NCI-H1930 (cell line): ENCODE measurements around the gene TERT.

Experiments used
- DNase-seq, 2 experiments: peaks; one replicate each; lab custom pipeline; 2025; lab: John Stamatoyannopoulos, UW

The TERT gene

DNA sequence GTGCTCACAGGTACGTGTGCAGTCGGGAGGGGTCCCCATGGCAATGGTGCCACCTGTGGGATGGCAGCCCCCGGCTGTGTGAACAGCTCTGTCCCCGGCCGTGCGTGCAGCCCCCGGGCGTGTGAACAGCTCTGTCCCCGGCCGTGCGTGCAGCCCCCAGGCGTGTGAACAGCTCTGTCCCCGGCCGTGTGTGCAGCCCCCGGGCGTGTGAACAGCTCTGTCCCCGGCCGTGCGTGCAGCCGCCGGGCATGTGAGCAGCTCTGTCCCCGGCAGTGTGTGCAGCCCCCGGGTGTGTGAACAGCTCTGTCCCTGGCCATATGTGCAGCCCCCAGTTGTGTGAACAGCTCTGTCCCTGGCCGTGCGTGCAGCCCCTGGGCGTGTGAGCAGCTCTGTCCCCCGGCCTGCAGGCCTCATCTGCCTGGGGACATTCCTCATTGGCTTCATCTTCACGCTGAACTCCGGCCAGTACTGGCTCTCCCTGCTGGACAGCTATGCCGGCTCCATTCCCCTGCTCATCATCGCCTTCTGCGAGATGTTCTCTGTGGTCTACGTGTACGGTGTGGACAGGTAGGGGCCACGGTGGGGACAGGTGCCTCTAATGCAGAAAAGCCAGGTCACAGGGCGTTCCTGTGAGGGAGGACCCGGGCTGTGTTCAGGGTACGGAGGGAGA is 75.6 kb downstream of the TERT start:
- no peak for DNase-seq

DNA sequence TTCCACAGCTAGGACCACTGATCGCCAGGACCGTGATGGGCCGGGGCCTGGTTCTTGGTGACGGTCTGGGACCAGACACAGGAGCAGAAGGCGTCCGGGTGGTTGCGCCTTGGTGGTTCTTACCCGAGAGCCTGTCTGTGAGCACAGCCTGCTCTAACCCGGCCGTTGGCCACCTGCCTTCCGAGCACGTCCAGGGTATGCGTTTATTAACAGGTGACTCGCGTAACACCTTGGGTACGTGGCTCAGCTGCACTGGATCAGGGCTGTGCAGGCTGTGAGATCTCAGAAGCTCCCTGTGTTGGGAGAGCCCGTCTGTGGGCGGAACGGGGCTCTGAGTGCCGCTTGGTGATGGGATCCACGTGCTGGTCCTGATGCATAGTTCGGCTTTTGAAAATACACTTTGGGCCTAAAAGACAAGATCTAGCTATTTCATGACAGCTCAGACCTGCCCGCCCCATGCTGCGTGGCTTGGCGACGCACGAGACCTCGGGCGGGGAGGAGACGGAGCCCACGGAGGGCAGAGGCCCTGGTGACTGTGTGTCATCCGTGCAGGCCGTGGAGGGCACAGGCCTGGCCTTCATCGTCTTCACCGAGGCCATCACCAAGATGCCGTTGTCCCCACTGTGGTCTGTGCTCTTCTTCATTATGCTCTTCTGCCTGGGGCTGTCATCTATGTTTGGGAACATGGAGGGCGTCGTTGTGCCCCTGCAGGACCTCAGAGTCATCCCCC is 76.4 kb downstream of the TERT start:
- no peak for DNase-seq

DNA sequence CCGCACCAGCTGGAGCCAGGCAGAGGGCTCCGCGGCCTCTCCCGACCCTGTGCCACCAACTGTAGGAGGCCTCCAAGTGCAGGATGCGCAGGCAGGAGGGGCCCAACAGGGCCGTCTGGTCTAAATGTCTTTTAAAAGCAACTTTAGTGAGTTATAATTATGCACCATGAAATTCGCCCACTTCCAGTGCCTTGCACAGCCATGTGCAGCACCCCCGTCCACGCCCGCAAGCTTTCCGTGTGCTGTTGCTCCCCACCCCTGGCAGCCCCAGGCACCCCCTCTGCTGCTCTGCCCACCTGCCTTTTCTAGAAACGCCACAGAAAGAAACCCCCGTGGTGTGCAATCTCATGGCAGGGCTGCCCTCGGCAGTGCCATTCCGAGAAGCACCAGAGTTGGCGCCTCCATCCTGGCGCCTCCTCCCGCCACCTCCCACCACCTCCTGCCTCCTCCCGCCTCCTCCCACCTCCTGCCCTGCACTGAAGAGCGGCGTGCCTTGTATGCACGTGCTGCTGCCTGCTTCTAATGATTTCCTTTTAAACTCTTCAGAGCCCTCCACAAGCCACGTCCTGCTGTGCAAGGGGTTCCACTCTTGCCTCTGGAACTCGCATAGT is 77.2 kb downstream of the TERT start:
- DNase-seq: no peak

DNA sequence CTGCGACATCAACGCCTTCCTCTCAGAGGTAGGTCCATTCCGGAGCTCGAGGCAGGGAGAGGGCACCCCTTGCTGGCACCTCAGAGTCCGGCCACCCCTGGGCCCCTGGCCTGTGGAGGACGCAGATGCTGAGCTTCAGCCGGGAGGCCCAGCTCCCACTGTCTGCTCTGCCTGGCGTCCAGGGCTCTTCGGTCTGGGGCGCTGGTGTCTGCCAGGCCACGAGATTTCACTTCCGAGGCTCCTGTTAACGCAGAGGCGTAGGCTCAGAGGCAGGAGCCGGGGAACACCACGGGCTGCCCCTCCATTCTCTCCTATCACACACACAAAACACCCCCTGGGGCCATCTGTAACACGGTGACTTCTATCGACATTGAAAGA is 78.0 kb downstream of the TERT start:
- no peak for DNase-seq

DNA sequence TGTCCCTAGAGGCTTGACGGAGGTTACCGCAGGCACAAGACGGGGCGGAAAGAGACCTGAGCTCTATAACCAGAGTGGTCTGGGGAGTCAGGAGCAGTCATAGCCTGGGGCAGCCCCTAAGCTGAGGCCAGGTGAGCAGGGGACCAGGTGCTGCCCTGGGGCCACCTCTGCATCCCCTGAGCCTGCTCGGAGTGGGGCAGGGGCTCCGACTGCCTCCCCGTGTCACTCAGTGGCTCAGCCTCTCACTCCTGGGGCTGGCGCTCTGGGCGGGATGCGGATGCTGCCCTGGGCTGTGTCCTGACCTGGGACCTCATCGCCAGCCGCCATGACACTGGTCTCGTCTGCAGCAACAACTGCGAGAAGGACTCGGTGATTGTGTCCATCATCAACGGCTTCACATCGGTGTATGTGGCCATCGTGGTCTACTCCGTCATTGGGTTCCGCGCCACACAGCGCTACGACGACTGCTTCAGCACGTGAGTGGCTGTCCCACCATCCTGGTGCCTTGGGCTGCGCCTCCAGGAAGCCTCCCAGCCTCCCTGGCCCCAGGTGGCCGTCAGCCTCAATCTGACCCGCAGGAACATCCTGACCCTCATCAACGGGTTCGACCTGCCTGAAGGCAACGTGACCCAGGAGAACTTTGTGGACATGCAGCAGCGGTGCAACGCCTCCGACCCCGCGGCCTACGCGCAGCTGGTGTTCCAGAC is 78.5 kb downstream of the TERT start:
- DNase-seq: no peak

DNA sequence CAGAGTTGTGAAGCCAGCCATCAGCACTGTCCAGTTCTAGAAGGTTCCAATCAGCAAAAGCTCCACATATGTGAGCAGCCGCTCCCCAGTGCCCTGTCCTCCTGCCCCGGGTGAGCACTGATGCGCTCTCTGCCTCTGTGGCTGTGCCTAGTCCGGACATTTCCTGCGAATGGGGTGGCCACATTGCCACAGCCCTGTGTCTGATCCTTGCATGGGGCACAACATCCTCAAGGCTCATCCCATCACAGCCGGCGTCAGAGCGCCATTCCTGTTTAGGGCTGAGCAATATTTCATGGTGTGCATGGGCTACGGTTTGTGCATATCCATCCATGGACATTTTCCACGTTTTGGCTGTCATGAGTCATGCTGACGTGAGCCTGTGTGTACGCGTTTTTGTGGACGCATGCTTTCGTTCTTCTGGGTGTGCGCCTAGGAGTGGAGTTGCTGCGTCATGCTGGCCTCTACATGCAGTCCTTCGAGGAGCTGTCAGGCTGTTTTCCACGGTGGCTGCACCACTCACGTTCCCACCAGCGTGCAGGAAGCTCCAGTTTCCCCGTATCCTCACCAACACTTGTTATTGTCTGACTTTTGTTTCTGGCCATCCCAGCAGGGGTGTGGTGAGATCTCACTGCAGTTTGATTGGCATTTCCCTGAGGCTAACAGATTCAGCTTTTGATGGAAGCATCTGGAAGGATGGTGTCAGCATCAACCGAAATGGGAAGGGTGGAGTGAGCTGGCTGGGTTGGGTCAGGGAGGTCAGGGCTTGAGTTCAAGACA is 79.4 kb downstream of the TERT start:
- no peak for DNase-seq

DNA sequence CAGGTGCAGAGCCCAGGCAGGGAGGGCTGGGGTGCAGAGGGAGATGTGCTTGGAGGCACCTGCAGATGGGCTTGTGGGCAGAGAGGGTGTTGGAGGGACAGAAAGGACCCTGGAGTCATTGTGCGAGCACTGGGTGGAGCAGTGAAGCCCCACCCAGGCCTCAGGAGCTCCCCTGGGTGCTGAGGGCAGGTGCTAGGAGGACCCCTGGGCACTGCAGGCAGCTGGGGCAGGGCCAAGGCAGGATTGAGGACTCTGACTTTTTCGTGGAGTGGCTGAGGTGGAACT is 80.0 kb downstream of the TERT start:
- DNase-seq: no peak

DNA sequence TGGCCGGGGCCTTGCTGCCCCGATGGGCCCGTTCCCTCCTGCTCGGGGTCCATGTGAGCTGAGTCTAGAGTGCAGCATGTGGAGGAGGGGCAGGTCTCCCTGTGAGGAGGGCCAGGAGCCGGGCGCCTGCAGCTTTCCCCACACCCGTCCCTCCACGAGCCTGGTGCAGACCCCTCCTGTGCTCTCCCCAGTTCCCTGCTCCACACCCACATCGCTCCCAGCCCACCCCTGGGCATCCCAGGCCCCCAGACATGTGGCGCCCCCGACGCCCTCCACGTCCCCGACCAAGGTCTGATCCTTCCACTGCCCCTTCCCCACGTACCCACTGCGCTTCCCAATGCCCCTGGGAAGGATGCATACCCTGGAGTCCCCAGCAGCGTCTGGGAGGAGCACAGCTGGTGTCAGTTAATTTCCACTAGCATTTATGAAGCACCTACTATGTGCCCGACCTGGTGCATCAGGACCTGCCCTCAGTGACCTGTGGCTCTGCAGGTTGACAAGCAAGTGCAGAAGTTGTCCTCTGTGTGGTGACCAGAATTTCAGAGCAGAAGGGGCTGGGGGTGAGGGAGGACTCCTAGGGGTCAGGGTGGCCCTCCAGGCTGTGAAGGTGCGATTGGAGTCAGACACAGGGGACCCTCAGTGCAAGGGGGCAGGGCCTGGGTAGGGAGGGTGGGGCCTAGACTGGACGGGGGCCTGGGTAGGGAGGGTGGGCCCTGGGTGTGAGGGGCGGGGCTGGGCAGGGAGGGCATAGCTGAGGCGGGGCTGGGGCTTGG is 80.5 kb downstream of the TERT start:
- no peak for DNase-seq

DNA sequence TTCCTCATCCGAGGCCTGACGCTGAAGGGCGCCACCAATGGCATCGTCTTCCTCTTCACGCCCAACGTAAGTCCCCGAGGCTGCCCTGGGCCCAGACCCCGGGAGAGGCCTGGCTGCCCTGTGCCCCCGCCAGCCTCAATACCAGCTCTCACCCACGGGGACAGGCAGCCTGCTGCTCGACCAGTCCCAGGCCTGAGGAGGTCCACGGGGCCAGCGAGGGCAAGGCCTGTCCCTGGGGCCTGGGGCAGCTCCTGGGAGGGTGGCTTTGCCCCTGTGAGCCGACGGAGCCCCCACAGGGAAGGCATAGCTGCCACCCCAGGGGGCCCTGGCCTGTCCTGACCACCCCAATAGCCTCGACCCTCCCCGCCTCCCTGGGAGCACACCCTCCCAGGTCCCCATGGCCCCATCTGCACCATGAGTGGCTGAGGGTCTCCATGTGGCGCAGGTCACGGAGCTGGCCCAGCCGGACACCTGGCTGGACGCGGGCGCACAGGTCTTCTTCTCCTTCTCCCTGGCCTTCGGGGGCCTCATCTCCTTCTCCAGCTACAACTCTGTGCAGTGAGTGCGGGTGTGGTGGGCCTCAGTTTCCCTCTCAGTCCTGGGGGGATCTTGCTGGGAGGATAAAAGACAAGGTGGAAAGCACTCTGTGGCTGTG is 81.2 kb downstream of the TERT start:
- DNase-seq: no peak

DNA sequence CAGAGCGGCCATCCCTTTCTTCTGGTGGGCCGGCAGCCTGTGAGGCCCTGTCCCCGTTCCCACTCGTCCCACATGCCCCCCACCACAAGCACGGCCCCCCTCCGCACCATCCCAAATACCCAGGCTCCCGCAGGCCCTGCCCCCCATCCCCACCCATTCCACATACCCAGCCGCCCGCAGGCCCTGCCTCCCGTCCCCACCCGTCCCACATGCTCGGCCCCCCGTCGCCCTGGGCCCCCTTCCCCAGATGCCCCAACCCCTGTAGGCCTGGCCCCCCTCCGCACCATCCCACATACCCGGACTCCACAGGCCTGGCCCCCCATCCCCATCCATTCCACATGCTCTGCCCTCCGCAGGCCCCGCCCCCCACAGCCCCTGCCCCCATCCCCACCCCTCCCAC is 82.0 kb downstream of the TERT start:
- no peak for DNase-seq

DNA sequence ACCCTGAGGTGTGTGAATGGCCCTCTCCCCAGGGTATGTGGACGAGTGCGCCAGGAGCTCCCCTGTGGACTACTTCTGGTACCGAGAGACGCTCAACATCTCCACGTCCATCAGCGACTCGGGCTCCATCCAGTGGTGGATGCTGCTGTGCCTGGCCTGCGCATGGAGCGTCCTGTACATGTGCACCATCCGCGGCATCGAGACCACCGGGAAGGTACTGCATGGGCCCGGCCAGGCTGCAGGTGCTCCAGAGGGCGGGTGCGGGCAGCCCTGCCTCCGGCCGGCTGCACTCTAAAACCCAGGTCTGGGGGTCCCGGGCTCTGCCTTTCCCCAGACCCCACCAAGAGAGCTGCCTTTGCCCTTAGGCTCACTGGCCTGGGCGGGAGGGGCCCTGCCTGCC is 82.6 kb downstream of the TERT start:
- no peak for DNase-seq

DNA sequence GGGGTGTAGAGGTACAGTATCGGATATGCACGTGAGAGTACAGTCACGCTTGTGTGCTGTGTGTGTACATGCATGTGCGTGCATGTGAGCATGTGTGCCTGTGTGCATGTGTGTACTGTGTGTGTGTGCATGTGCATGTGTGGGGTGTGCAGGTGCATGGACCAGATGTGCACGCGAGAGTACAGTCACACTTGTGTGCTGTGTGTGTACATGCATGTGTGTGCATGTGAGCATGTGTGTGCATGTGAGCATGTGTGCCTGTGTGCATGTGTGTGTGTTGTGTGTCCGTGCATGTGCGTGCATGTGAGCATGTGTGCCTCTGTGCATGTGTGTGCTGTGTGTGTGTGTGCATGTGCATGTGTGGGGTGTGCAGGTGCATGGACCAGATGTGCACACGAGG is 83.2 kb downstream of the TERT start:
- DNase-seq: no peak

DNA sequence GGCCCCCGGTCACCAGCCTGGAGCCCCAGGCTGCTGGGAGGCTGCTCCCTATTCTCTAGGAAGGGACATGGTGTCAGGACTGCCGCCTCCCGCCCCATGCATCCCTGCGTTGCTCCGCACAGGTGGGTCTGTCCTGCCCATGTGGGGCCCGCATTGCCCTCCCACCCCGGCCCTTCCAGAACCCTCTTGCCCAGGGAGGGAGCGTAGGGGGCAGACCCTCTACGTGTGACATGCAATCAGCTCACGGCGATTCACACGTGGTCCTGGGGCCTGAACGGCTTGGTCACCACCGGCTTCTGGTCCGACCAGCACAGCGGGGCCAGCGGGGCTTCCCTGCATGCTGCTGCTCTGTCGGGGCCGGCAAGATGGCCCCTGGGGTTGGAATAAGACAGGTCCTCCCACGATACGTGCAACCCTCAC is 84.0 kb downstream of the TERT start:
- DNase-seq: no peak

DNA sequence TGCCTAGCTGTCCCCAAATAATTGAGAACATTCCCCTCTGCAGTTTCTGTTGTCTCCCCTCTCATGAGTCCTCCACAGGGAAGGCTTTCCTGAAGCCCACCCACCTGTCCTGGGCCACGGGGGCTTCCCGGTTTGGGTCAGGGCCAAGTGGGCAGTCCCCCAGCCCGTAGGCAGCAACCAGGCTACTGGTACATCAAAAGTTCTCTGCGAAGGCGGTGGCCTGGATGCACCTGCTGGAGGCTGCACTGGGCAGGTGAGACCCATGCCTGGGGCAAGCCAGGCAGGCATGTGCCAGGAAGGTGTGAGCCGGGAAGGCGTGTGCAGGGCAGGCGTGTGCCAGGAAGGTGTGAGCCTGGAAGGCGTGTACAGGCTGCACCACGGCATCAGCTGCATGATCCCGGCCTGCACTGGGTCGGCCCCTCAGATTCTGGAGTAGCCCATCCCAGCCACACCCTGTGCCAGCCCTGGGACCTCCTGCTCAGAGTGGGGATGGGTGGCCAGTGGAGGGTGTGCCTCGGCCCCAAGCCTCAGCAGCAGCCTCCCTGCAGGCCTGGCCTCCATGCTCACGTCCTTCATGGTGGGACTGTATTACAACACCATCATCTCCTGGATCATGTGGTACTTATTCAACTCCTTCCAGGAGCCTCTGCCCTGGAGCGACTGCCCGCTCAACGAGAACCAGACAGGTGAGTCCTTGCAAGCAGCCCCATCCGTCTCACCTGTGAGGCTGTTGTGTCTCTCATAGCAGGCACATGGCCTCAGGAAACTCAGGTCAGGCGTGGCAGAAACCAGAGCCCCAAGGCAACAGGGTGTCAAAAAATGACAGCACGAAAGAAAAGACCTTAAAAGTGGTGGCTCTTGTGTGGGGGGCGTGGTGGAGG is 84.7 kb downstream of the TERT start:
- DNase-seq: no peak

DNA sequence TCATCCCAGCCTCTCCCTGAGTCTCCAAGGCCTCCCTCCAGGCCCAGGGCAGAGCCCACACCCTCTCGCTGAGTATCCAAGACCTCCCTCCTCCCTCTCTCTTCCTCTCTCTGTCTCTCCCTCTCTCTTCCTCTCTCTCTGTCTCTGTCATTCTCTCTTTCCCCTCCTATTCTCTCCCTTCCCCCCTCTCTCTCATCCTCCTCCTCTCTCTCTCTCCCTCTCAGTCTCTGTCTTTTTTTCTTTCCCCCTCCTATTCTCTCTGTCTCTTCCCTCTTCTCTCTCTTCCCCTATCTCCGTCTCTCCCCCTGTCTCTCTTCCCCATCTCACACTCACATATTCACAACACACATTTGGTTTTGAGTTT is 85.4 kb downstream of the TERT start:
- no peak for DNase-seq

DNA sequence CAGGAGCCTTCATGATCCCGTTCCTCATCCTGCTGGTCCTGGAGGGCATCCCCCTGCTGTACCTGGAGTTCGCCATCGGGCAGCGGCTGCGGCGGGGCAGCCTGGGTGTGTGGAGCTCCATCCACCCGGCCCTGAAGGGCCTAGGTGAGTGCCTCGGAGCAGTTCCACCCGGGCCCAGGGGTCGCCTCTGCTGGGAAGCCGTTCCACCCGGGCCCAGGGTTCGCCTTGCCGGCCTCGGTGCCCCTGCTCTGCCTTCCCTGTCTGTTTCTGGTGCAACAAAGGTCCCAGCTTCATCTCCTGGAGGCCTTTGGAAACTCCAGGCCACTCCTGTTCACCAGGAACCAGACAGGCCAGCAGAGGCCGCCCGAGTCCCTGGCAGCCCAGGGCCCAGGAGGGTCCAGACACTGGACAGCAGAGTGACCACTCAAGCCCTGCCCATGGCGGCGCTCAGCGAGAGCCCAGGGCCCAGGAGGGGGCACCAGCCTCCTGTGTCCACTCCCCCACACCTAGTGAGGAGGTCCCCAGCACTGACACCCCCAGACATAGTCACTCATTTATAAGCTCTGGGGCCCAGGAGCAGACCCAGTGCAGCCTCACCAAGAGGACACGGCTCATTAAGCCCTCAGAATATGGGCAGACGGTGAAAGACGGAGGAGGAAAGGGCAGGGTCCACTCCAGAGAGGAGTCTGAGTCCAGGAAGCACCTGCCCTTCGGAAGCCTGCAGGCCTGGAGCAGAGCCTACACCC is 86.0 kb downstream of the TERT start:
- DNase-seq: peak in 1 of 2 experiments; percentile 33

DNA sequence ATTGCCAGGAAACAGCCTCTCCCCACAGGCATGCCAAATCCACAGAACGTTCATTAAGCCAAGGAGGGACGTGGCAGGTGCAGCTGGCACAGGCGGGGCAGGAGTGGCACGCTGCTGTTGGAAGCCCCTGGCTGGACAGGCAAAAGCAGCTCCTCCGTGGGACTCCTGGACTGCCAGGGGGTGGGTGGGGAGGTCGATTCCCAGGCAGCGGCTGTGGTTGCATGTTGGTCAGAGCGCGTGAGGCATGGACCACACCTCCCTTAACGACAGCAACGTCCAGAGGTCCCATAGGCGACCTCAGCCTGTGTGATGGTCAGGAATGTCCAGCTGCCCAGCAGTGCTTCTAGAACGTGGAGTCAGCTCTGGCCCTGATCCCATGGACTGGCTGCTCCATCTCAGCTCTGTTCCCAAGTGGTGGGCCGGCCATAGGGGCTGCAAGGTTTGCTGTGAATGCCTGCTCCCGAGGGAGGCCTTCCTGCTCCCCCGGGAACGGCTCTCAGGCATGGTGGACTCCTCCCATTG is 86.6 kb downstream of the TERT start:
- DNase-seq: no peak

DNA sequence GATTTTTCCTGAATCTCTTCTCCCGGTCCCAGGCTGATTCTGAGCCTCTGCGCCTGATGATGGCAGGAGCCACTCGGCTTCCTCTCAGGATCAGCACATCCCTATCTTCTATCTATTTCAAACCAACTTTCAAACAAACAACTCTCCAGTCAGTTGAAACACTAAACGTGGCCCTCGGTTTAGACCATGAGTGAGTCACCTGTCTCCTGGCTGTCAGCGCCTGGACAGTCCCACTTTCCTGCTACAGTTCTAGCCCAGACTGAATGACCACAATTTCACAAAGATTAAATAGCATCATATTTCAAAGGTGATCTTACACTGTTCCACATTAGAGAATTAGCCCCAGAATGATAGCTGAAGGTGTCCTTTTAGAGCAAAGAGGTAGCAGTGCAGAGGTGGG is 87.3 kb downstream of the TERT start:
- DNase-seq: no peak
